Measurements from ENCODE around the gene RACK1. TPM values are rescaled to one million over a fixed set of nuclear protein-coding genes. Genes with fewer than 3 reads are reported as not detected.
A peak's percentile ranks its signal among the peaks of the same experiment; 100 is the strongest.

Gene RACK1
- total RNA-seq, 1 experiment from 2014 or later: 2,552 TPM

DNA sequence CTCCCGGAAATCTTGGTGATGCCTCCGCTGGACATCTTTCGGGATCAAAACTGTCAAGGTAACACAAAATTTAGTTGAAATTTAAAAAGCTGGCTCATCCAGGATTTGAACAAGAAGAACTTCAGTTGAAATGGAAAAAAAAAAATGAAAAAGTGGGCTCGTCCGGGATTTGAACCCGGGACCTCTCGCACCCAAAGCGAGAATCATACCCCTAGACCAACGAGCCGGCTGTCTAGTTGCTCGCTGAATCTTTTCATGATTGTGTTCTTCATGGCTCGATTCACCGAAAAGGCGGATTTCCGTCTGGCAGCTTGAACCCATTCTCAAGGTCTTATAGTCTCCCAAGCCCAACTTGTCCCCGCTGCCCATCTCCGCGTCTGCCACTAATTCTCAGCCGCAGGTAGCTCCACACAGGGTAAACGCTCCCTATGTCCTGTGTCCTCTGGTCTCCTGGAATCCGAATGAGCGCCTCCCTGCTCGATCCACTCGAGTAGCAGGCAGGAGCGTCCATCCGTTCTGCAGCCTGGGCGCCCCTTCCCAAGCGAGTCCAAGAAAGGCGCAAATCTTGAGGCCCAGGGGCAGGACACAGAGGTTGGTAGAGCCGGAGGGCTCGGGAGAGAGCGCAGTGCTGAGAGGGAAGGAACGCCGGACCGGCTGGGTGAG lies 54.9 kb downstream of the RACK1 start:
- Histone ChIP-seq H3K79me2 (ENCODE audit: insufficient read depth, low read length) (no peaks in the 10 kb centered on the region), H2BK20ac (ENCODE audit: low read depth, low read length, poor library complexity, severe bottlenecking) (no peak overlapping the region), H3K4me2 (ENCODE audit: insufficient read depth, insufficient read length, low read length) (peak overlapping the region; percentile 75), H4K5ac (ENCODE audit: insufficient read length, low read depth, low read length) (no peak overlapping the region), H2BK15ac (ENCODE audit: low read depth, low read length) (no peak overlapping the region), H3K27ac (ENCODE audit: insufficient read length, low read depth, low read length) (no peak overlapping the region), H3K9me3 (ENCODE audit: control insufficient read depth, low read depth, low read length) (no peaks in the 10 kb centered on the region), H3K27me3 (ENCODE audit: insufficient read depth, low read length) (peaks cover 16% of the 10 kb centered on the region), H3K9ac (ENCODE audit: extremely low read depth, insufficient read length, low read length) (no peak overlapping the region), H3K18ac (ENCODE audit: insufficient read length, low read depth, low read length) (no peak overlapping the region), H4K8ac (replicated peaks; ENCODE audit: insufficient read length, low read depth, low read length) (no peak overlapping the region), H4K20me1 (ENCODE audit: control insufficient read depth, insufficient read depth, insufficient read length) (no peaks in the 10 kb centered on the region), H2BK5ac (ENCODE audit: insufficient read length, low read length) (no peak overlapping the region), H4K91ac (ENCODE audit: insufficient read length, low read depth, low read length) (no peak overlapping the region), H2AFZ (ENCODE audit: low read length) (no peak overlapping the region), H3K4ac (ENCODE audit: low read depth, low read length) (no peak overlapping the region), H3K79me1 (ENCODE audit: insufficient read depth, low read depth, low read length, poor library complexity, severe bottlenecking) (no peaks in the 10 kb centered on the region), H3K23ac (ENCODE audit: insufficient read length, low read depth, low read length) (no peak overlapping the region), H3K14ac (ENCODE audit: insufficient read depth, low read length) (no peak overlapping the region), H3T11ph (ENCODE audit: low read length) (no peak overlapping the region), H2BK12ac (ENCODE audit: insufficient read length, low read depth, low read length) (no peak overlapping the region), H2BK120ac (ENCODE audit: low read depth, low read length, poor library complexity, severe bottlenecking) (no peak overlapping the region), H3K4me1 (ENCODE audit: insufficient read depth, low read length) (no peaks in the 10 kb centered on the region), H3K56ac (ENCODE audit: insufficient read length, low read depth, low read length) (no peak overlapping the region), H3K23me2 (ENCODE audit: insufficient read length, low read depth, low read length, poor library complexity, severe bottlenecking) (peaks cover 34% of the 10 kb centered on the region), H2AK5ac (ENCODE audit: insufficient read length, low read length) (no peak overlapping the region)
- Mint-ChIP-seq H3K36me3 (ENCODE audit: insufficient read depth in 1 of 3, low read depth in 3 of 3) (peaks cover 0 to 2% (median 0%) of the 10 kb centered on the region in 3 experiments; a peak in 2 of 7 replicates), H3K9me3 (peaks cover 12 to 13% of the 10 kb centered on the region in 2 experiments), H3K4me3 (peak overlapping the region; percentile 91 to 92), H3K4me1 (peaks cover 13 to 29% of the 10 kb centered on the region in 2 experiments), H3K27ac (peak overlapping the region; percentile 88 to 93 (median 92); a peak in 6 of 7 replicates), H3K27me3 (ENCODE audit: low read depth) (peaks cover 45% of the 10 kb centered on the region)
- WGBS (ENCODE audit: extremely low coverage, insufficient read length, low lambda C conversion rate): no CpG with 5 or more reads among the region's 35 CpGs
- TF ChIP-seq, protein P1, sequence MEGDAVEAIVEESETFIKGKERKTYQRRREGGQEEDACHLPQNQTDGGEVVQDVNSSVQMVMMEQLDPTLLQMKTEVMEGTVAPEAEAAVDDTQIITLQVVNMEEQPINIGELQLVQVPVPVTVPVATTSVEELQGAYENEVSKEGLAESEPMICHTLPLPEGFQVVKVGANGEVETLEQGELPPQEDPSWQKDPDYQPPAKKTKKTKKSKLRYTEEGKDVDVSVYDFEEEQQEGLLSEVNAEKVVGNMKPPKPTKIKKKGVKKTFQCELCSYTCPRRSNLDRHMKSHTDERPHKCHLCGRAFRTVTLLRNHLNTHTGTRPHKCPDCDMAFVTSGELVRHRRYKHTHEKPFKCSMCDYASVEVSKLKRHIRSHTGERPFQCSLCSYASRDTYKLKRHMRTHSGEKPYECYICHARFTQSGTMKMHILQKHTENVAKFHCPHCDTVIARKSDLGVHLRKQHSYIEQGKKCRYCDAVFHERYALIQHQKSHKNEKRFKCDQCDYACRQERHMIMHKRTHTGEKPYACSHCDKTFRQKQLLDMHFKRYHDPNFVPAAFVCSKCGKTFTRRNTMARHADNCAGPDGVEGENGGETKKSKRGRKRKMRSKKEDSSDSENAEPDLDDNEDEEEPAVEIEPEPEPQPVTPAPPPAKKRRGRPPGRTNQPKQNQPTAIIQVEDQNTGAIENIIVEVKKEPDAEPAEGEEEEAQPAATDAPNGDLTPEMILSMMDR (conservative IDR thresholded peaks at IDR 0.05): no peak
- peak; percentile 82 for DNase-seq

Data from H9 (cell line).